GM23248 (cell line): Measurements from ENCODE around the gene TXNRD1. TPM values are rescaled to one million over a fixed set of nuclear protein-coding genes. Genes with fewer than 3 reads are reported as not detected.

Experiments used
- DNase-seq: peaks from one replicate; pipeline ENCODE4 v3.0.0-alpha.2; 2015
- H2AFZ ChIP-seq: fragments of 200-600 bp; sonication (generic); 2 replicates; pipeline ENCODE4 v1.6.1; 2016; ENCODE audit warnings: antibody characterized with exemption
- H3F3A ChIP-seq: fragments of 200-600 bp; sonication (generic); 2 replicates; pipeline ENCODE4 v1.6.1; 2016; ENCODE audit warnings: mild to moderate bottlenecking, antibody characterized with exemption, mixed run types; ENCODE audit not compliant: insufficient read depth
- H3K27ac ChIP-seq: fragments of 200-600 bp; sonication (generic); 2 replicates; pipeline ENCODE4 v1.5.1; 2016; ENCODE audit warnings: mild to moderate bottlenecking
- H3K27me3 ChIP-seq: fragments of 200-600 bp; sonication (generic); replicated peaks from 2 replicates; pipeline ENCODE4 v1.6.1; 2016; ENCODE audit warnings: mild to moderate bottlenecking; ENCODE audit not compliant: insufficient read depth
- H3K36me3 ChIP-seq: fragments of 200-600 bp; sonication (generic); 2 replicates; pipeline ENCODE4 v1.6.1; 2016; ENCODE audit warnings: low read depth, mild to moderate bottlenecking
- H3K4me1 ChIP-seq: fragments of 200-600 bp; sonication (generic); 2 replicates; pipeline ENCODE4 v1.6.1; 2016; ENCODE audit warnings: mild to moderate bottlenecking; ENCODE audit not compliant: insufficient read depth
- H3K4me2 ChIP-seq: fragments of 200-600 bp; sonication (generic); one replicate; pipeline ENCODE4 v1.6.1; 2016; ENCODE audit warnings: mild to moderate bottlenecking; ENCODE audit not compliant: unreplicated experiment
- H3K4me3 ChIP-seq: fragments of 200-600 bp; sonication (generic); 2 replicates; pipeline ENCODE4 v1.5.1; 2016; ENCODE audit warnings: mild to moderate bottlenecking
- H3K79me2 ChIP-seq: fragments of 200-600 bp; sonication (generic); 2 replicates; pipeline ENCODE4 v1.6.1; 2016; ENCODE audit warnings: mild to moderate bottlenecking; ENCODE audit not compliant: insufficient read depth
- H3K9ac ChIP-seq: fragments of 200-600 bp; sonication (generic); 2 replicates; pipeline ENCODE4 v1.6.1; 2016; ENCODE audit warnings: mild to moderate bottlenecking
- H3K9me2 ChIP-seq: fragments of 200-600 bp; sonication (generic); 2 replicates; pipeline ENCODE4 v1.6.1; 2016; ENCODE audit warnings: mixed run types, mild to moderate bottlenecking, moderate library complexity; ENCODE audit not compliant: insufficient read depth
- H3K9me3 ChIP-seq: fragments of 200-600 bp; sonication (generic); one replicate; pipeline ENCODE4 v1.6.1; 2017; ENCODE audit warnings: low read depth
- H4K20me1 ChIP-seq: fragments of 200-600 bp; sonication (generic); 2 replicates; pipeline ENCODE4 v1.6.0; 2016; ENCODE audit not compliant: insufficient read depth
- EZH2 ChIP-seq: fragments of 200-600 bp; sonication (generic); IDR thresholded peaks from 2 replicates; pipeline ENCODE4 v1.6.1; 2018; ENCODE audit warnings: antibody characterized with exemption, mild to moderate bottlenecking; ENCODE audit not compliant: insufficient read depth, poor library complexity, severe bottlenecking
- EZH2phosphoT487 ChIP-seq: fragments of 200-600 bp; sonication (generic); IDR thresholded peaks from 2 replicates; pipeline ENCODE4 v1.6.1; 2018; ENCODE audit warnings: antibody characterized with exemption, moderate library complexity, mild to moderate bottlenecking, low read depth; ENCODE audit not compliant: insufficient read depth
- WGBS, 2 experiments: methylation state at CpG; one replicate each; pipeline ENCODE4 v1.1.6; 2015 to 2017; ENCODE audit warnings: low lambda C conversion rate in 2 of 2, low coverage in 1 of 2; ENCODE audit errors: missing lambda C conversion rate in 2 of 2; 5-methylcytosine and 5-hydroxymethylcytosine counted together
- in situ Hi-C: fragments of 300-500 bp; cut with MboI; formaldehyde crosslinking; loops from 2 replicates; pipeline ENCODE4 v1.15.0; 2020
- polyA plus RNA-seq: library from polyadenylated mRNA; unstranded; fragments of >200 nt; fragmentation: Nextera tagmentation; extraction: Ambion mirVana; gene quantifications from 2 replicates; pipeline ENCODE4 v1.2.1, GENCODE V29; 2016
- total RNA-seq: library from RNA; depleted of rRNA; stranded (reverse); fragments of >200 nt; shearing (Covaris generic); gene quantifications from 2 replicates; pipeline ENCODE4 v1.2.3, GENCODE V29; 2014

The TXNRD1 gene
- total and polyA plus RNA-seq, 2 experiments from 2014 or later = 255 to 477 TPM

GRCh38 chr12:104274811-104275210 is 59.2 kb downstream of the TXNRD1 start:
- 95 to 96% methylated on average over 4 of the region's 4 CpGs for WGBS, 2 experiments
- in situ Hi-C loops = no loop called here
- Histone ChIP-seq H4K20me1 (no peaks in the 10 kb centered on the region), H3K9me3 (no peaks in the 10 kb centered on the region), H3K4me3 (no peak overlapping the region), H3K9me2 (no peaks in the 10 kb centered on the region), H3F3A (peaks cover 11% of the 10 kb centered on the region), H3K9ac (no peak overlapping the region), H3K4me2 (no peak overlapping the region), H3K4me1 (peaks cover 17% of the 10 kb centered on the region), H2AFZ (no peak overlapping the region), H3K79me2 (no peaks in the 10 kb centered on the region), H3K27me3 (no peaks in the 10 kb centered on the region), H3K36me3 (no peaks in the 10 kb centered on the region), H3K27ac (no peak overlapping the region)
- no peak for DNase-seq
- no peak for TF ChIP-seq EZH2phosphoT487
- TF ChIP-seq EZH2 = no peak

GRCh38 chr12:104275689-104276088 is 60.1 kb downstream of the TXNRD1 start:
- Histone ChIP-seq H3K27ac (no peak overlapping the region), H3K4me2 (no peak overlapping the region), H2AFZ (no peak overlapping the region), H3K9me3 (no peaks in the 10 kb centered on the region), H3F3A (peaks cover 18% of the 10 kb centered on the region), H3K36me3 (no peaks in the 10 kb centered on the region), H4K20me1 (no peaks in the 10 kb centered on the region), H3K79me2 (no peaks in the 10 kb centered on the region), H3K9ac (no peak overlapping the region), H3K4me3 (no peak overlapping the region), H3K4me1 (peaks cover 25% of the 10 kb centered on the region), H3K9me2 (no peaks in the 10 kb centered on the region), H3K27me3 (no peaks in the 10 kb centered on the region)
- DNase-seq = no peak
- no peak for TF ChIP-seq EZH2phosphoT487
- TF ChIP-seq EZH2 = no peak
- in situ Hi-C loops = no loop called here
- WGBS, 2 experiments = 74 to 75% methylated on average over 5 of the region's 5 CpGs

GRCh38 chr12:104276273-104277131 is 60.9 kb downstream of the TXNRD1 start:
- Histone ChIP-seq H3K9me2 (no peaks in the 10 kb centered on the region), H3K79me2 (no peaks in the 10 kb centered on the region), H3K4me3 (no peak overlapping the region), H3K9ac (0 out of 2 replicates have a peak overlapping the region, but pooled peaks have one; percentile 44), H3K9me3 (no peaks in the 10 kb centered on the region), H3K27ac (peak overlapping the region; percentile 49), H3K36me3 (no peaks in the 10 kb centered on the region), H2AFZ (peak overlapping the region; percentile 9; the same call in 1 of the 2 replicates), H3K4me2 (no peak overlapping the region), H3F3A (peaks cover 25% of the 10 kb centered on the region), H3K27me3 (no peaks in the 10 kb centered on the region), H4K20me1 (no peaks in the 10 kb centered on the region), H3K4me1 (peaks cover 30% of the 10 kb centered on the region)
- 86 to 89% methylated on average over 8 of the region's 8 CpGs for WGBS, 2 experiments
- in situ Hi-C loops = no loop called here
- DNase-seq = no peak
- TF ChIP-seq EZH2phosphoT487 (no peak), EZH2 (no peak)

- Histone ChIP-seq H3K9me3 (no peaks in the 10 kb centered on the region), H3K79me2 (no peaks in the 10 kb centered on the region), H3K27ac (peak overlapping the region; percentile 85; the same call in 1 of the 2 replicates), H3K27me3 (no peaks in the 10 kb centered on the region), H3K4me3 (no peak overlapping the region; the same call in 1 of the 2 replicates), H3K4me1 (peaks cover 41% of the 10 kb centered on the region), H3K4me2 (peak overlapping the region; percentile 22), H3K36me3 (no peaks in the 10 kb centered on the region), H3F3A (peaks cover 33% of the 10 kb centered on the region), H3K9ac (no peak overlapping the region), H2AFZ (peak overlapping the region; percentile 49; the same call in 1 of the 2 replicates), H3K9me2 (no peaks in the 10 kb centered on the region), H4K20me1 (no peaks in the 10 kb centered on the region)
- TF ChIP-seq EZH2phosphoT487 (no peak), EZH2 (no peak)
- DNase-seq = no peak
- in situ Hi-C loops = no loop called here
These were observed 63.6 kb downstream of the TXNRD1 start for GRCh38 chr12:104279164-104279563.
